ENCODE measurements around the gene MICU2. TPM values are rescaled to one million over a fixed set of nuclear protein-coding genes. Genes with fewer than 3 reads are reported as not detected.

The MICU2 gene
- total and polyA plus RNA-seq, 8 donors, result 20.9 to 110 (median 45.5) TPM

DNA sequence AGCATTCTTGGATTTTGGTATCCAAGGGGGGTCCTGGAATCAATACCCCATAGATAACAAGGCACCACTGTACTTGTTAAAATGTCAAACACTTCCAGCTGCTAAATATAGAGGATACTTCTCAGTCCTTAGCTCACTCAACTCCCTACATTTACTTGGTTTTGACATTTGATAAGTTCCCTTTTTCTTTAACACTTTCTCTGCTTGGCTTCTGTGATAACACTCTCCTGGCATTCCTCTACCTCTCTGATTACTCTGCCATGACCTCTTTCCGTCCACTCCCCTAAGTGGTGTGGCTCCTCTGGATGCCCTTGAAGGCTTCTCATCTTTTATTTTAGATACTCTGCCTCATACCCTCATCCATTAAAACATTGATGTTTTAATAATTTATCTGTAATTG lies 65.2 kb downstream of the MICU2 start:
- Histone ChIP-seq H3K9me3 (no peaks in the 10 kb centered on the region), H3K4me3 (no peak overlapping the region), H3K4me1 (peaks cover 0 to 15% (median 7%) of the 10 kb centered on the region in 4 donors), H3K27ac (no peak overlapping the region), H3K27me3 (no peaks in the 10 kb centered on the region), H3K36me3 (peaks cover 0 to 20% (median 15%) of the 10 kb centered on the region in 4 donors)
- 68 to 86% (median 78%) methylated on average over 1 of the region's 1 CpG for WGBS, 5 donors
- intact Hi-C loops (cut with DNase I; ENCODE audit: low total_unique reads), result no loop called here
- no peak for DNase-seq
- TF ChIP-seq, protein P1, sequence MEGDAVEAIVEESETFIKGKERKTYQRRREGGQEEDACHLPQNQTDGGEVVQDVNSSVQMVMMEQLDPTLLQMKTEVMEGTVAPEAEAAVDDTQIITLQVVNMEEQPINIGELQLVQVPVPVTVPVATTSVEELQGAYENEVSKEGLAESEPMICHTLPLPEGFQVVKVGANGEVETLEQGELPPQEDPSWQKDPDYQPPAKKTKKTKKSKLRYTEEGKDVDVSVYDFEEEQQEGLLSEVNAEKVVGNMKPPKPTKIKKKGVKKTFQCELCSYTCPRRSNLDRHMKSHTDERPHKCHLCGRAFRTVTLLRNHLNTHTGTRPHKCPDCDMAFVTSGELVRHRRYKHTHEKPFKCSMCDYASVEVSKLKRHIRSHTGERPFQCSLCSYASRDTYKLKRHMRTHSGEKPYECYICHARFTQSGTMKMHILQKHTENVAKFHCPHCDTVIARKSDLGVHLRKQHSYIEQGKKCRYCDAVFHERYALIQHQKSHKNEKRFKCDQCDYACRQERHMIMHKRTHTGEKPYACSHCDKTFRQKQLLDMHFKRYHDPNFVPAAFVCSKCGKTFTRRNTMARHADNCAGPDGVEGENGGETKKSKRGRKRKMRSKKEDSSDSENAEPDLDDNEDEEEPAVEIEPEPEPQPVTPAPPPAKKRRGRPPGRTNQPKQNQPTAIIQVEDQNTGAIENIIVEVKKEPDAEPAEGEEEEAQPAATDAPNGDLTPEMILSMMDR (IDR thresholded peaks at IDR 0.05), result no peak
- TF ChIP-seq EP300 (IDR thresholded peaks at IDR 0.05) (no peak), POLR2AphosphoS5 (IDR thresholded peaks at IDR 0.05) (no peak), POLR2A (IDR thresholded peaks at IDR 0.05) (no peak)

DNA sequence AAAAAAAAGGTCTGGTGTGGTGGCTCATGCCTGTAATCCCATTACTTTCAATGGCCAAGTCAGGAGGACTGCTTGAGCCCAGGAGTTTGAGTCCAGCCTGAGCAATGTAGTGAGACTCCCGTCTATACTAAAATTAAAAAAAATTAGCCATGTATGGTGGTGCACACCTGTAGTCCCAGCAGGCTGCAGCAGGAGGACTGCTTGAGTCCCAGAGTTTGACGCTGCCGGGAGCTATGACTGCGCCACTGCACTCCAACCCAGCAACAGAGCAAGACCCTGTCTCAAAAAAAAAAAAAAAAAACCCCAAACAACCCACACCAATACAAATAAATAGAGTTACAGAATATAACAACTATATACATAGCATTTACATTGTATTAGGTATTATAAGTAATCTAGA lies 65.7 kb downstream of the MICU2 start:
- Histone ChIP-seq H3K9me3 (no peaks in the 10 kb centered on the region), H3K4me3 (no peak overlapping the region), H3K27ac (no peak overlapping the region), H3K4me1 (peaks cover 0 to 15% (median 7%) of the 10 kb centered on the region in 4 donors), H3K27me3 (no peaks in the 10 kb centered on the region), H3K36me3 (peaks cover 0 to 20% (median 15%) of the 10 kb centered on the region in 4 donors)
- WGBS, 5 donors, result 84 to 98% (median 96%) methylated on average over 4 of the region's 4 CpGs
- intact Hi-C loops (cut with DNase I; ENCODE audit: low total_unique reads), result no loop called here
- no peak for TF ChIP-seq POLR2AphosphoS5 (IDR thresholded peaks at IDR 0.05)
- DNase-seq, result no peak

DNA sequence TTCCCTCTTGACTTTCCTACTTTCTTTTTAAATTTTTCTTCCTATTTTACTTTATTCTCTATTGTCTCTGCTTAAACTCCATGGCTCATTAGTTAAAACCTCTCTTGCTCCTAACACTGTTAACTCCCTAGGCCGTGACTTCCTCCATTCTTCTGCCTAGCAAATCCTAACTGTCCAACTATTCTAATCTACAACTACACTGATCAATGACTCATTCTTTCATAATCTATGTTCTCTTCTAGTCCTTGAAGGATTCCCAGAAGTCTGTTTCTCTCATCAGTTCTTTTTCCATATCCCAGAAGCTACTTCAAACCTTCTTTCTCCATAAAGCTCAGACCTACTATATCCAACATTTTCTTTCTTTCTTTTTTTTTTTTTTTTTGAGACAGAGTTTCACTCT lies 66.9 kb downstream of the MICU2 start:
- H3K27ac ChIP-seq, result no peak overlapping the region
- 75 to 100% (median 88%) methylated on average over 1 of the region's 1 CpG for WGBS, 5 donors
- peaks cover 0 to 14% (median 2%) of the 10 kb centered on the region in 4 donors for H3K4me1 ChIP-seq
- DNase-seq, result no peak
- no peaks in the 10 kb centered on the region for H3K9me3 ChIP-seq
- H3K27me3 ChIP-seq, result no peaks in the 10 kb centered on the region
- H3K36me3 ChIP-seq, result peaks cover 0 to 25% (median 15%) of the 10 kb centered on the region in 4 donors
- TF ChIP-seq POLR2A (IDR thresholded peaks at IDR 0.05) (no peak), EP300 (IDR thresholded peaks at IDR 0.05) (no peak)
- intact Hi-C loops (cut with DNase I; ENCODE audit: low total_unique reads), result no loop called here
- no peak overlapping the region for H3K4me3 ChIP-seq

DNA sequence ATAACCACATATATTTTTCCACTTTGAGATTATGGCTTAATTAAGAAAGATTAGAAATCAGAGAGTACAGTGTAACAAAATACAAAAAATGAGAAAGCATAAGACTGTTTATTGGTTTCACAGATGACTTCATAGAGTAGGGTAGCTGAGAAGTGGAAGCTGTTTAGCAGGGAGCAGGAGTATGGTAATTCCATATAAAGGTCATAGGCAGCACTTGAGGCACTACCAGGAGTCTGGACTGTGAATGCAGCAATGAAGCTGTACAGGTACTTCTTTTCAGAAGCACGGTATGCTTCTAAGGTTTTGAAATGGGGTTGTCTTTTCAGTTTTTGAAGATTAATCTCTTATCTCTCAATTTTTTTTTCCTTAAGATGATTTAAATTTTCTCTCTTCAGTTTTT lies 69.2 kb downstream of the MICU2 start:
- WGBS, 5 donors, result 91 to 95% (median 93%) methylated on average over 1 of the region's 1 CpG
- Histone ChIP-seq H3K4me3 (no peak overlapping the region), H3K4me1 (no peaks in the 10 kb centered on the region), H3K27ac (no peak overlapping the region), H3K27me3 (no peaks in the 10 kb centered on the region), H3K9me3 (no peaks in the 10 kb centered on the region), H3K36me3 (peaks cover 0 to 31% (median 15%) of the 10 kb centered on the region in 4 donors)
- TF ChIP-seq POLR2A (IDR thresholded peaks at IDR 0.05), result no peak
- no peak for TF ChIP-seq POLR2AphosphoS5 (IDR thresholded peaks at IDR 0.05)
- TF ChIP-seq EP300 (IDR thresholded peaks at IDR 0.05), result no peak
- TF ChIP-seq, protein P1 (IDR thresholded peaks at IDR 0.05), result no peak
- intact Hi-C loops (cut with DNase I; ENCODE audit: low total_unique reads), result no loop called here
- no peak for DNase-seq

DNA sequence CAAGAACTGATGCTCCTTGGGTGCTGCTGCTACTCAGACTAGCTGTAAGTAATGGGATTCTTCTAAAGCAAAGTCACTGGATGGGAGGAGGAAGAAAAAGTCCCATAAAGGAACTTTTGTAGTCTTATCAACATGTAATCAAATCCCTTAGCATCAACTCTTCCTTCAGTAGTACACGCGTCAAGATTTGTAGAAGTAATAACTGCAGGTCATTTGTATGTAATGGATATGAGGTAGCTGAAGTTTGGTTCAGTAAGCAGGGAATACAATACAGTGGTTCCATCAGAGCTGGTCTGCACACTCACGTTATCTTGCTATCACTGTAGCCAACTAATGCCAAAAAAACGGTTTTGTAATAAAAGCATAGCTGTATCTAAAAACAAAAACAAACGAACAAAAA lies 72.5 kb downstream of the MICU2 start:
- H3K4me3 ChIP-seq, result no peak overlapping the region
- no peaks in the 10 kb centered on the region for H3K27me3 ChIP-seq
- TF ChIP-seq POLR2AphosphoS5 (IDR thresholded peaks at IDR 0.05) (no peak), EP300 (IDR thresholded peaks at IDR 0.05) (no peak), POLR2A (IDR thresholded peaks at IDR 0.05) (no peak)
- TF ChIP-seq, protein P1 (IDR thresholded peaks at IDR 0.05), result no peak
- H3K27ac ChIP-seq, result no peak overlapping the region
- H3K9me3 ChIP-seq, result no peaks in the 10 kb centered on the region
- H3K36me3 ChIP-seq, result peaks cover 0 to 22% (median 7%) of the 10 kb centered on the region in 4 donors
- WGBS, 5 donors, result 79 to 88% (median 85%) methylated on average over 5 of the region's 5 CpGs
- H3K4me1 ChIP-seq, result peaks cover 0 to 3% (median 0%) of the 10 kb centered on the region in 4 donors
- no peak for DNase-seq
- intact Hi-C loops (cut with DNase I; ENCODE audit: low total_unique reads), result no loop called here
